Measurements from ENCODE around the gene SLIT3.

GRCh38 chr5:169343766-169344165, 42.8 kb upstream of the SLIT3 start:
- TF ChIP-seq CTCF (IDR thresholded peaks at IDR 0.05) (no peak), POLR2A (IDR thresholded peaks at IDR 0.05) (no peak), POLR2AphosphoS5 (IDR thresholded peaks at IDR 0.05; ENCODE audit: insufficient read depth in 1 of 2, low read depth in 1 of 2) (no peak)
